Measurements from ENCODE around the gene EVA1C.

- no peak for TF ChIP-seq POLR2AphosphoS5 (IDR thresholded peaks at IDR 0.05; ENCODE audit: low read depth, low read length)
- TF ChIP-seq POLR2A (IDR thresholded peaks at IDR 0.05; ENCODE audit: low read depth, low read length) = no peak
- no peak for TF ChIP-seq SPI1 (IDR thresholded peaks at IDR 0.05; ENCODE audit: low read depth, low read length)
- TF ChIP-seq TAF1 (IDR thresholded peaks at IDR 0.05; ENCODE audit: low read depth, low read length) = no peak
- no peak for TF ChIP-seq PAX5 (IDR thresholded peaks at IDR 0.05; ENCODE audit: insufficient read depth, low read length, severe bottlenecking)
- TF ChIP-seq POU2F2 (IDR thresholded peaks at IDR 0.05; ENCODE audit: low read depth, low read length) = no peak
Measured at GRCh38 chr21:32457962-32458361, 45.5 kb downstream of the EVA1C start.
